HK-2 (cell line): ENCODE results near the gene N4BP2L1.

Experiments used
- DNase-seq: peaks from one replicate; pipeline ENCODE4 v3.0.0-alpha.2; 2018; ENCODE audit not compliant: unreplicated experiment

Gene N4BP2L1

DNA sequence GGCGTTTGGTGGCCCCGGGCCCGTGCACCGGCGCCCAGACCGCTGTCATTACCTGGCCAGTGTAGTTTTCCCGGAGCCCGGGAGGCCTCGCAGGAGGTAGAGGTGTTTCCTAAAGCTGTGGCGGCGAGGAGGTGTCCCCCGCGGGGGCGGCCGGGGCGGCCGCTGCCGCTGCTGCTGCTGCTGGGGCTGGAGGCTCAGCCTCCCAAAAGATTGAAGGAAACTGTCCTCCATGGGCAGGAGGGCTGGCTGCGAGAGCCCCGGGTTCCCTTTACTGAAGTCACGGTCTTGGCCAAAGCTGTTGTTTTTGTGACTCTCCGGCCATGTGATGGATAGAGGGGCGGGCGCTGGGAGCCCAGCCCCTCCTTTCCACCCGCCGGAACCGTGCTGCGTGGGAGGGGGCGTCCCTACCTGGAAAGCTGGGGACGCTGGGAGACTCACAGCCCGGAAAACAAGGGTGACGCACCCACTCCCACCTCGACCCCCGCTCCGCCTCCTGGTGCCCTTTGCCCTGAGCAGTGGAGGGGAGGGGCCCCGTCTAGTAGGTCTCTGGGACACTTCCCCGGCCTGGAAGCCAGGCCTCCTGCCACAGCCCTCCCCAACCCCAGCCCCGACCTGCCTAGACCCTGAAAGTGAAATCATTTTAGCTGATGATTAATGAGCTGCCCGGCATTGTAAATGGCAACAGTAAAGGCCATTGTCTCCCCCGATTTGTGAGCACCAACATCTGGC lies at the start of gene N4BP2L1:
N4BP2L1 (minus strand) TSS at position 279 of the 729 bp plus-strand sequence; CDS start at position 231, 48 bp downstream.
- peak; percentile 63 for DNase-seq

GRCh38 chr13:32476892-32477291 lies 49.0 kb upstream of the N4BP2L1 start:
- DNase-seq: no peak

- no peak for DNase-seq
Measured at GRCh38 chr13:32476021-32476731, 48.2 kb upstream of the N4BP2L1 start.

DNA sequence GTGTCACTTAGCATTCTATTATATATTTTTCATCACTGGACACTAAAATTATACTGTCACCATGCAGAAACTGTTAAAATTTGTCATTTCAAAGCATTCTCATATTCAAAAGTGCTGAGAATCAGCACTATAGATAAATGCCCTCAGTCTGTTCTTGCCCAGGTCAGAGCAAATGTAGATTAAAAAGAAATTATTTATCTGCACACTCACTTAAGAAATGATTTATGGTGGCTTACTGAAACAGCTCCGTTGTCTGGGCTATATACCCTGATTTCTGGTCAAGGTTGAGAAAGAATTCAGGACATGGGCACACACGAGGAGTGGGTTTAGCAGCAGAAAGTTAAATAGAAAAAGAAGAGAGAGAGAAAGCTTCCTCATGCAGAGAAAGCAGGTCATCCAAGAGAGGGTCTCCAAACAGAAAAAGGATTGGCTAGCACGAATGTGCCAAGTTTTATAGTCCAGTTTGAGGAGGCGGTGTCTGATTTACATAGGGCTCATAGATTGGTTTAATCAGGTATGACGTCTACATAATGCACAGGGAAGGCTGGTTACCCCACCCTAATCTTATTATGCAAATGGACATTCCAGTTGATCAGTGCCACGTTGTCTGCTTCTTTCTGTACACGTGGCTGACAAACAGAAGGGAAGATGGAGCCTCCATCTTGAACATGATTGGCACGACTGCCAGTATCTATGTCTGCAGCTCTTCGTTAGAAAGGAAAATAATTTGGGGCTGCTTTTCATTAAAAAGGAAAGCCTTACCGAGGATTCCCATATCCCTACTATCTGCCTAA lies 47.3 kb upstream of the N4BP2L1 start:
- DNase-seq: no peak

GRCh38 chr13:32473650-32474049 lies 45.7 kb upstream of the N4BP2L1 start:
- no peak for DNase-seq

DNA sequence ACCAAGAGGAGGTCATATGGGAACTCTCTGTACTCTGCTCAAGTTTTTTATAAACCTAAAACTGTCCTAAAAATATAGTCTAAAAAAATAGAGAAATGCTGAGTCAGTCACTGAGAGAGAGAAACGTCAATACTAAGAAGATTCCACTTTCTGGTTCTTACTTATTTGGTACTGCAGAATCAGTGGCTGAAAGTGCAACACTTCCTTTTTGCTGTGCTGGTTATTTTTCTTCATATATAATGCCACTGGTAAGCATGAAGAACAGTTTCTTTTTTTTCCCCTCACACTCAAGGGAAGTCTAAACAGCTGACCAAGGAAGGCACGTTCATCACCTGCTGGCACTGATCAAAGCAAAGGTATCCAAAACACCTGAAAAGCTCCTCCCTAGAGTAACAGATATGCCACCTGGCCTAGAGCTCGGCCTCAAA lies 44.3 kb upstream of the N4BP2L1 start:
- DNase-seq: no peak

- DNase-seq: no peak
Measured at GRCh38 chr13:32471187-32471922, 43.4 kb upstream of the N4BP2L1 start.

- DNase-seq: no peak
Measured at GRCh38 chr13:32468502-32469142, 40.7 kb upstream of the N4BP2L1 start.

- no peak for DNase-seq
Measured at GRCh38 chr13:32456591-32456990, 28.7 kb upstream of the N4BP2L1 start.

- no peak for DNase-seq
Measured at GRCh38 chr13:32455594-32455903, 27.6 kb upstream of the N4BP2L1 start.

GRCh38 chr13:32454886-32455593 lies 27.1 kb upstream of the N4BP2L1 start:
- DNase-seq: no peak

DNA sequence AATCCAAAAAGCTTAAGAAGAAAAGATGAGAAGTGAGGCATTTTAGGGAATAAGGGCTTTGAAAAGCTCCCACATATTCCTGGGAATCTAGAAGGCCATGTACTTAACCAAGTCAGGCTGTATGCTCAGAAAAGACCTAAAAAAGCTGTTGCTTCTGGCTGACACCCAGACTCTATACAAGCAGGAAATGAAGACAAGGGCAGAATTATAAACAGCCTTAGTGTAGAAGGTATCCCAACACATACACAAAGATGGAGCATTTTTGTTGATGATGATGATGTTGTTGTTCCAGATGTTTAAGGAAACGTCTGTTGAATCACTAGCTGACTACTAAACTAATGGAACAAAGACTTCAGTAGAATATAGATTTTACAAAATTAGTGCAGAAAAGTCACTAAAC lies 26.1 kb upstream of the N4BP2L1 start:
- DNase-seq: no peak

DNA sequence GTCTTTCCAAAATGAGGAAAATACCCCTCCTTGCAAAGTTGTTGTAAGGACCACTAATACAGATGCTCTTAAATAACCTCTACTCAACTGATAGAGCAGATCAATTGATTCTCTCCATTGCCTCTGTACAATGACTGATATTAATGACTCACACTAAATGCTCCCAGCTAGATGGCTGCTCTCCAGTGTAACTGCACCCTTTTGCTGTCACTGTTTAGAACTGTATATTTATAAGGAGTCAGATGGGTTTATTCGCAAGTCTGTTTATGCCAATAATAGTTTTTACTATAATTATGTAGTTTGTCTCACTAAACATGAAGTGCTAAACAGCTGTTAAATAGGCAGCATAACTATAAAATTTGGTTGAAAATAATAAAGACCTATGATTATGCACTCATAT lies 21.0 kb upstream of the N4BP2L1 start:
- DNase-seq: no peak

DNA sequence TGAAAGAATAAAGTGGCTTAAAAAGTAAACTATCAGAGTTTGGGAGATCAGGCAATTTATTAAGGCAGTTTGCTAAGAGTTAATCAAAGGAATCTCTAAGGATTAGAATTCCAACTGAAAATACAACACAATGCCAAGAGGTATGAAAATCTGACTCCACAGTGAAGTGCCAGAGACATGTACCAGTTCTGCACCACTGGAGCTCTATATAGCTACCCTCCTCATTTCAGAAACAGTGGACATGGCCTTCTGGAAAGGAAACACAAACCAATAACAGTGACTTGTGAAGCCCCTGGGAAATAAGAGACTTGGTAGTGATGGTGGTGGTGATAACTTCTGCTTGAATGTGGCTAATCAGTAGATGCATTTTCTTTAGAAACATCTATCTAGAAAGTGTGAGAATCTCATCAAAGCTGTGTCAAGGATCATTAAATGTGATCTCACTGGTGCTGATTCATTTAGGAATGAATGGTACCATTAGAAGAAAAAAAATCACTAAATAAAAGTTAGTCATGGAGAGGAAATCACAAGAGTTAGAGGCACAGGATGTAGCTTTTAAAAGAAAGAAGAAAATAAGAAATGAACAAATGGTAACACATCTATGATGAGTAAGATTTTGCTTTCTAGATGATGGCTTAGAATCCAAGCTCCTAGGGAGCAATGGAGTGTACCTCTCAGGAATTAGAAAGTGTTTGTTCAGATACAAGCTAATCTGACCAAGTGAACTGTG lies 20.1 kb upstream of the N4BP2L1 start:
- DNase-seq: no peak

- no peak for DNase-seq
Measured at GRCh38 chr13:32446773-32447465, 19.0 kb upstream of the N4BP2L1 start.

DNA sequence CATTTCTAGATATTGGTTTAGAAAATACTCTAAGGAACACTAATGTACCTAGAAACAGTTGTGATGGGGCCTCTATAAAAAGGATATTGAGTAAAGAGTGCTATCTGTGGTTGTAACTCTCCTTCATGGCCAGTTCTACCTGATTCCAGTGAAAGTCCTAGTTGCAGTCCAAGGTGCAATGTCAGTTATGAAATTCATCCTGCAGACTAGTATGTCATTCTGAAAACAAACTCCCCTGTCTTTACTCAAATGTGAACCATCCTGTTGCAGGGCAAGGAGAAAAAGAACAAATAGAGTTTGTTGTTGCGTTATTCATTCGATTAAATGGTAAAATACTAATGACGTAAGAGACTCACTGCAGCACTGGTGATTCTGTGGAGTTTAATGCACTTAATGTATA lies 18.3 kb upstream of the N4BP2L1 start:
- no peak for DNase-seq

GRCh38 chr13:32445461-32445860 lies 17.5 kb upstream of the N4BP2L1 start:
- no peak for DNase-seq

GRCh38 chr13:32443111-32443510 lies 15.2 kb upstream of the N4BP2L1 start:
- no peak for DNase-seq

DNA sequence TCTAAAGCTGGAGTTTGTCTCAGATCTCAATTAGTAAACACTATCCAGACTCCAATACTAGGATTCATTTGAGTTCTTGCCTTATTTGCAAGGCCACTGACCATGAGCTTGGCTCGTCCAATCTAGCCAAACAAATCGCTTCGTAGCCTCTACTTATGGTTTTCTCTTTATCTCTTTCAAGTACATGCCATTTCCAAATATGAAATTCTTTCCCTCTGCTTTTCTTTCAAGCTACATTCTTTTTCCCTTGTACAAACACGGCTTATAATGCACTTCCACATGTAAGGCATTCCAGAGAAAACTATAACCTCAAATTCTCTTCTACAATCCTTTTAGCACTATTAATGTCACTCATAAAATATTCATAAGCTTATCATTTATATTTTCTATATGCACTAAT lies 10.9 kb upstream of the N4BP2L1 start:
- no peak for DNase-seq

DNA sequence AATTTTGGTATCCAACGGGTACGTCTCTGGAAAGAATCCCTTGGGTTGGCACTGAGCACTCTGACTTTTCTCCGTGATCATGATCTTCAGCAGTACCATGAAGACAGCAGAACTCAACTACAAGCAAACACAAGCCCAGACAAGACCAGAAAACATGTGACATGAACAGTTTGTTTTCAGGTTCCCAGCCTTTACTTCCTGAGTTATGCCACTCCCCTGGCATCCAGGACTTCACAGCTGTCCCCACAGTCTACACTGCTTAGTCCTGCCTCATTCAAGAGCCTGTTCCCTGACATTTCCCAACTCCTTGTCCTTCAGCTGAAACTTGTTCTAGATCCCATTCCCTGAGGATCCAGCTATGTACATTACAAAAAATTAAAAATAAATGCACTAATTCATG lies 4.9 kb upstream of the N4BP2L1 start:
- DNase-seq: no peak
